ENCODE measurements around the gene MLLT3. TPM values are rescaled to one million over a fixed set of nuclear protein-coding genes. Genes with fewer than 3 reads are reported as not detected.

The MLLT3 gene
- total RNA-seq, 1 experiment from 2014 or later, result 21.6 TPM

GRCh38 chr9:20619487-20620200, 2.7 kb downstream of the MLLT3 start:
- 0 out of 2 replicates have a peak, but pooled peaks cover 6% of the 10 kb centered on the region for H3K79me2 ChIP-seq (ENCODE audit: low read depth)
- no peaks in the 10 kb centered on the region for H3K36me3 ChIP-seq (ENCODE audit: low read depth)
- no TSS peak for BruUV-seq (replicated peaks)
- H3K27me3 ChIP-seq (ENCODE audit: insufficient read depth, low read depth), result peaks cover 8% of the 10 kb centered on the region; the same call in 1 of the 2 replicates
- H3K4me1 ChIP-seq (replicated peaks; ENCODE audit: insufficient read depth), result peaks cover 23% of the 10 kb centered on the region
- no peak for DNase-seq
- peaks cover 9% of the 10 kb centered on the region; the same call in 1 of the 2 replicates for H3F3A ChIP-seq (ENCODE audit: insufficient read depth, low read depth)
- TF ChIP-seq EZH2 (IDR thresholded peaks at IDR 0.05; ENCODE audit: low read depth), result no peak
- TF ChIP-seq, protein P1, sequence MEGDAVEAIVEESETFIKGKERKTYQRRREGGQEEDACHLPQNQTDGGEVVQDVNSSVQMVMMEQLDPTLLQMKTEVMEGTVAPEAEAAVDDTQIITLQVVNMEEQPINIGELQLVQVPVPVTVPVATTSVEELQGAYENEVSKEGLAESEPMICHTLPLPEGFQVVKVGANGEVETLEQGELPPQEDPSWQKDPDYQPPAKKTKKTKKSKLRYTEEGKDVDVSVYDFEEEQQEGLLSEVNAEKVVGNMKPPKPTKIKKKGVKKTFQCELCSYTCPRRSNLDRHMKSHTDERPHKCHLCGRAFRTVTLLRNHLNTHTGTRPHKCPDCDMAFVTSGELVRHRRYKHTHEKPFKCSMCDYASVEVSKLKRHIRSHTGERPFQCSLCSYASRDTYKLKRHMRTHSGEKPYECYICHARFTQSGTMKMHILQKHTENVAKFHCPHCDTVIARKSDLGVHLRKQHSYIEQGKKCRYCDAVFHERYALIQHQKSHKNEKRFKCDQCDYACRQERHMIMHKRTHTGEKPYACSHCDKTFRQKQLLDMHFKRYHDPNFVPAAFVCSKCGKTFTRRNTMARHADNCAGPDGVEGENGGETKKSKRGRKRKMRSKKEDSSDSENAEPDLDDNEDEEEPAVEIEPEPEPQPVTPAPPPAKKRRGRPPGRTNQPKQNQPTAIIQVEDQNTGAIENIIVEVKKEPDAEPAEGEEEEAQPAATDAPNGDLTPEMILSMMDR (conservative IDR thresholded peaks at IDR 0.05), result no peak
- no peak overlapping the region for H3K4me2 ChIP-seq
- H3K9me3 ChIP-seq (ENCODE audit: insufficient read depth, low read depth), result no peaks in the 10 kb centered on the region
- no peak overlapping the region for H2AFZ ChIP-seq
- no peak overlapping the region for H3K27ac ChIP-seq
- POLR2A ChIA-PET (ENCODE audit: unreplicated experiment), result no interaction called here
- CTCF ChIA-PET, result no interaction called here
- H3K9me2 ChIP-seq (ENCODE audit: insufficient read depth), result no peaks in the 10 kb centered on the region
- H3K4me3 ChIP-seq, result no peak overlapping the region
- H4K20me1 ChIP-seq (ENCODE audit: insufficient read depth), result no peaks in the 10 kb centered on the region
- intact Hi-C loops (cut with micrococcal nuclease; ENCODE audit: unreplicated experiment), result loop anchor here (2.0 to 10.0 kb wide), 3 partner anchors 69 to 187 kb away; no protein-coding TSS in a partner anchor

- no TSS peak for BruUV-seq (replicated peaks)
- intact Hi-C loops (cut with micrococcal nuclease; ENCODE audit: unreplicated experiment), result loop anchor here (1.0 kb wide), 1 partner anchor 39 kb away; no protein-coding TSS in a partner anchor
- no peaks in the 10 kb centered on the region for H3K36me3 ChIP-seq (ENCODE audit: low read depth)
- DNase-seq, result peak in 1 of 2 experiments; percentile 71
- ChIA-PET CTCF (interaction anchor here (0.8 kb wide), 1 partner anchor 39 kb away, joined by 3 read pairs; no protein-coding TSS in a partner anchor), POLR2A (ENCODE audit: unreplicated experiment) (no interaction called here)
- TF ChIP-seq, protein P1 (conservative IDR thresholded peaks at IDR 0.05), result no peak
- no peak for TF ChIP-seq EZH2 (IDR thresholded peaks at IDR 0.05; ENCODE audit: low read depth)
- H3K27me3 ChIP-seq (ENCODE audit: insufficient read depth, low read depth), result no peaks in the 10 kb centered on the region
- peaks cover 9% of the 10 kb centered on the region; the same call in 1 of the 2 replicates for H3F3A ChIP-seq (ENCODE audit: insufficient read depth, low read depth)
- peaks cover 19% of the 10 kb centered on the region for H3K4me1 ChIP-seq (replicated peaks; ENCODE audit: insufficient read depth)
- H3K9me3 ChIP-seq (ENCODE audit: insufficient read depth, low read depth), result no peaks in the 10 kb centered on the region
- H3K79me2 ChIP-seq (ENCODE audit: low read depth), result 0 out of 2 replicates have a peak, but pooled peaks cover 6% of the 10 kb centered on the region
- no peak overlapping the region for H3K4me3 ChIP-seq
- no peak overlapping the region for H3K27ac ChIP-seq
- no peaks in the 10 kb centered on the region for H3K9me2 ChIP-seq (ENCODE audit: insufficient read depth)
- no peak overlapping the region for H3K4me2 ChIP-seq
- H2AFZ ChIP-seq, result no peak overlapping the region
- H4K20me1 ChIP-seq (ENCODE audit: insufficient read depth), result no peaks in the 10 kb centered on the region
Observed at GRCh38 chr9:20618361-20618802, 3.9 kb downstream of the MLLT3 start.

- H3K36me3 ChIP-seq (ENCODE audit: low read depth), result no peaks in the 10 kb centered on the region
- H3K9me3 ChIP-seq (ENCODE audit: insufficient read depth, low read depth), result no peaks in the 10 kb centered on the region
- H3K9me2 ChIP-seq (ENCODE audit: insufficient read depth), result no peaks in the 10 kb centered on the region
- BruUV-seq (replicated peaks), result no TSS peak
- H3K27me3 ChIP-seq (ENCODE audit: insufficient read depth, low read depth), result no peaks in the 10 kb centered on the region
- no peak for DNase-seq
- H3K4me1 ChIP-seq (replicated peaks; ENCODE audit: insufficient read depth), result peaks cover 30% of the 10 kb centered on the region
- intact Hi-C loops (cut with micrococcal nuclease; ENCODE audit: unreplicated experiment), result no loop called here
- no peak overlapping the region for H3K4me2 ChIP-seq
- no peaks in the 10 kb centered on the region for H4K20me1 ChIP-seq (ENCODE audit: insufficient read depth)
- TF ChIP-seq EZH2 (IDR thresholded peaks at IDR 0.05; ENCODE audit: low read depth), result no peak
- TF ChIP-seq, protein P1 (conservative IDR thresholded peaks at IDR 0.05), result no peak
- H3K27ac ChIP-seq, result no peak overlapping the region
- peaks cover 12% of the 10 kb centered on the region for H3F3A ChIP-seq (ENCODE audit: insufficient read depth, low read depth)
- H2AFZ ChIP-seq, result no peak overlapping the region
- ChIA-PET POLR2A (ENCODE audit: unreplicated experiment) (no interaction called here), CTCF (no interaction called here)
- H3K79me2 ChIP-seq (ENCODE audit: low read depth), result 0 out of 2 replicates have a peak, but pooled peaks cover 6% of the 10 kb centered on the region
- H3K4me3 ChIP-seq, result no peak overlapping the region
Observed at GRCh38 chr9:20616808-20617207, 5.5 kb downstream of the MLLT3 start.
